IMR-90 (cell line): ENCODE data around the gene ZC2HC1B.

Source experiments
- BHLHE40 ChIP-seq: fragments of 150-350 bp; IDR thresholded peaks from 2 replicates; pipeline ENCODE4 v1.6.1; 2016; ENCODE audit warnings: mild to moderate bottlenecking, low read depth, low read length
- CEBPB ChIP-seq: IDR thresholded peaks from 2 replicates; pipeline ENCODE4 v1.6.1; 2012; ENCODE audit warnings: low read depth, low read length, improper control_type of control experiment
- MAZ ChIP-seq: IDR thresholded peaks from 2 replicates; pipeline ENCODE4 v1.6.1; 2012; ENCODE audit warnings: low read depth, mild to moderate bottlenecking, low read length, improper control_type of control experiment, moderate library complexity, borderline replicate concordance
- MXI1 ChIP-seq: IDR thresholded peaks from 2 replicates; pipeline ENCODE4 v1.6.1; 2012; ENCODE audit warnings: low read depth, mild to moderate bottlenecking, low read length, moderate library complexity, borderline replicate concordance
- POLR2A ChIP-seq: IDR thresholded peaks from 2 replicates; pipeline ENCODE4 v1.6.1; 2012; ENCODE audit warnings: mild to moderate bottlenecking, low read depth, low read length
- RAD21 ChIP-seq: IDR thresholded peaks from 2 replicates; pipeline ENCODE4 v1.6.1; 2012; ENCODE audit warnings: low read length, improper control_type of control experiment
- RCOR1 ChIP-seq: IDR thresholded peaks from 2 replicates; pipeline ENCODE4 v1.6.1; 2012; ENCODE audit warnings: mild to moderate bottlenecking, low read length, improper control_type of control experiment; ENCODE audit not compliant: insufficient replicate concordance
- RFX5 ChIP-seq: IDR thresholded peaks from 2 replicates; pipeline ENCODE4 v1.8.0; 2012; ENCODE audit warnings: low read depth, mild to moderate bottlenecking, low read length, moderate library complexity
- SMC3 ChIP-seq: fragments of 150-350 bp; IDR thresholded peaks from 2 replicates; pipeline ENCODE4 v1.6.1; 2016; ENCODE audit warnings: low read depth, mild to moderate bottlenecking, antibody characterized with exemption, low read length, moderate library complexity
- TF ChIP-seq, protein P1 (sequence below): conservative IDR thresholded peaks from 2 replicates; pipeline ENCODE4 v1.5.1; 2012; ENCODE audit warnings: mild to moderate bottlenecking, low read depth, low read length, improper control_type of control experiment
- TF ChIP-seq, protein P2 (sequence below): fragments of 150-350 bp; IDR thresholded peaks from 2 replicates; pipeline ENCODE4 v1.6.1; 2016; ENCODE audit warnings: low read depth, mild to moderate bottlenecking, low read length, moderate library complexity, borderline replicate concordance

DNA sequence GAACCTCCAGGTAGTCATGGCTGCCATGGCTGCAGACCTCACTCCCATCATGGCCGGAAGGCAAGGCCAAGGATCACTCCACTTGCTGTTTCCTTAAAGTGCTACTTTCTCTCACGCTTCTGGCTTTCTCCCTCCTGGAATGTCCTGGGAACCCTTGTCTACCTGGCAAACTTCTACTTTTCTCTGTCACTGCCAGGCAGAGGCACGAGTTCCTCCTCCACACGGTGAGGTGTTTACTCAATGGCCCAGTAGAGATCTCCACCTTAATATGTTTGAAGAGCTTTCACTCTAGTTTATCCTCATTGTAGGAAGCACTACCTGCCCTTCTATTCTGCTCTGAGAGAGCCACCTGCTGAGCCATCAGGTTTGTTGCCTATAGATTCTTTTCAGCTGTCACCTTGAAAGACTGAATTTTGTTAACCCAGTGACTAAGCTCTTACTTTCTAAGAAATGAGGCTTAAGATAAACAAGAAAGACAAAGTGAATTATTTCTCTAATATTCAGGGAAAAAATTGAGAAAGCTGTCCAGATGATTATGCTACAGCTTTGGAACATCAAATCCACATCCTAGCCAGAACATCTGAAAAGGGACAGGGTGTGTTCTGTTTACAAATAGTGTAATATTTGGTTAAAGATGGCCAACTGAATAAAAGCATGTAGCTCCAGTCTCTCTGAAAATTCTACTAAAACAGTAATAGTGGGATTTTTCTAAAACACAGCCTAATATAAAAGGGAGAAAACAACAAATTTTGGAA is 88.8 kb downstream of the ZC2HC1B start:
- no peak for TF ChIP-seq RAD21
- TF ChIP-seq, protein P1, sequence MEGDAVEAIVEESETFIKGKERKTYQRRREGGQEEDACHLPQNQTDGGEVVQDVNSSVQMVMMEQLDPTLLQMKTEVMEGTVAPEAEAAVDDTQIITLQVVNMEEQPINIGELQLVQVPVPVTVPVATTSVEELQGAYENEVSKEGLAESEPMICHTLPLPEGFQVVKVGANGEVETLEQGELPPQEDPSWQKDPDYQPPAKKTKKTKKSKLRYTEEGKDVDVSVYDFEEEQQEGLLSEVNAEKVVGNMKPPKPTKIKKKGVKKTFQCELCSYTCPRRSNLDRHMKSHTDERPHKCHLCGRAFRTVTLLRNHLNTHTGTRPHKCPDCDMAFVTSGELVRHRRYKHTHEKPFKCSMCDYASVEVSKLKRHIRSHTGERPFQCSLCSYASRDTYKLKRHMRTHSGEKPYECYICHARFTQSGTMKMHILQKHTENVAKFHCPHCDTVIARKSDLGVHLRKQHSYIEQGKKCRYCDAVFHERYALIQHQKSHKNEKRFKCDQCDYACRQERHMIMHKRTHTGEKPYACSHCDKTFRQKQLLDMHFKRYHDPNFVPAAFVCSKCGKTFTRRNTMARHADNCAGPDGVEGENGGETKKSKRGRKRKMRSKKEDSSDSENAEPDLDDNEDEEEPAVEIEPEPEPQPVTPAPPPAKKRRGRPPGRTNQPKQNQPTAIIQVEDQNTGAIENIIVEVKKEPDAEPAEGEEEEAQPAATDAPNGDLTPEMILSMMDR = no peak
- TF ChIP-seq POLR2A = no peak
- no peak for TF ChIP-seq BHLHE40
- no peak for TF ChIP-seq RFX5
- no peak for TF ChIP-seq MXI1
- TF ChIP-seq RCOR1 = no peak
- TF ChIP-seq CEBPB = no peak
- no peak for TF ChIP-seq SMC3
- TF ChIP-seq, protein P2, sequence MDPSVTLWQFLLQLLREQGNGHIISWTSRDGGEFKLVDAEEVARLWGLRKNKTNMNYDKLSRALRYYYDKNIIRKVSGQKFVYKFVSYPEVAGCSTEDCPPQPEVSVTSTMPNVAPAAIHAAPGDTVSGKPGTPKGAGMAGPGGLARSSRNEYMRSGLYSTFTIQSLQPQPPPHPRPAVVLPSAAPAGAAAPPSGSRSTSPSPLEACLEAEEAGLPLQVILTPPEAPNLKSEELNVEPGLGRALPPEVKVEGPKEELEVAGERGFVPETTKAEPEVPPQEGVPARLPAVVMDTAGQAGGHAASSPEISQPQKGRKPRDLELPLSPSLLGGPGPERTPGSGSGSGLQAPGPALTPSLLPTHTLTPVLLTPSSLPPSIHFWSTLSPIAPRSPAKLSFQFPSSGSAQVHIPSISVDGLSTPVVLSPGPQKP = no peak
- TF ChIP-seq MAZ = no peak
